GM21367 (cell line): ENCODE results near the gene SNTG2.
"Not testable (repeated sequence)": the region's sequence is repeated elsewhere in the genome, so short reads cannot be mapped to it uniquely, and the experiment has no call there.

Experiments used
- ATAC-seq: cut with Tn5 transposase; IDR thresholded peaks from one replicate; pipeline ENCODE4 v1.9.1; 2021; ENCODE audit not compliant: unreplicated experiment

SNTG2 gene

GRCh38 chr2:1170241-1170640 is 219.6 kb downstream of the SNTG2 start:
- ATAC-seq = no peak

- ATAC-seq = no peak
Observed at GRCh38 chr2:1170711-1171110, 220.1 kb downstream of the SNTG2 start.

GRCh38 chr2:1173528-1173927 is 222.9 kb downstream of the SNTG2 start:
- ATAC-seq = no peak

GRCh38 chr2:1181893-1182292 is 231.2 kb downstream of the SNTG2 start:
- ATAC-seq = no peak

GRCh38 chr2:1183300-1183699 is 232.7 kb downstream of the SNTG2 start:
- ATAC-seq = no peak

GRCh38 chr2:1186421-1186820 is 235.8 kb downstream of the SNTG2 start:
- no peak for ATAC-seq

GRCh38 chr2:1187189-1187588 is 236.5 kb downstream of the SNTG2 start:
- no peak for ATAC-seq

GRCh38 chr2:1192121-1192520 is 241.5 kb downstream of the SNTG2 start:
- ATAC-seq = no peak

- no peak for ATAC-seq
Observed at GRCh38 chr2:1193801-1194200, 243.2 kb downstream of the SNTG2 start.

GRCh38 chr2:1203772-1204171 is 253.1 kb downstream of the SNTG2 start:
- ATAC-seq = no peak

- no peak for ATAC-seq
Observed at GRCh38 chr2:1205853-1206252, 255.2 kb downstream of the SNTG2 start.

GRCh38 chr2:1207962-1208510 is 257.4 kb downstream of the SNTG2 start:
- ATAC-seq = no peak

GRCh38 chr2:1208522-1208921 is 257.9 kb downstream of the SNTG2 start:
- ATAC-seq = no peak

GRCh38 chr2:1209246-1209645 is 258.6 kb downstream of the SNTG2 start:
- ATAC-seq = no peak

- ATAC-seq = no peak
Observed at GRCh38 chr2:1209761-1210160, 259.1 kb downstream of the SNTG2 start.

- no peak for ATAC-seq
Observed at GRCh38 chr2:1210352-1210751, 259.7 kb downstream of the SNTG2 start.

GRCh38 chr2:1219901-1220573 is 269.4 kb downstream of the SNTG2 start:
- no peak for ATAC-seq

GRCh38 chr2:1222056-1222455 is 271.4 kb downstream of the SNTG2 start:
- ATAC-seq = no peak

- no peak for ATAC-seq
Observed at GRCh38 chr2:1223791-1224190, 273.1 kb downstream of the SNTG2 start.

- no peak for ATAC-seq
Observed at GRCh38 chr2:1224901-1225300, 274.3 kb downstream of the SNTG2 start.

GRCh38 chr2:1226766-1227165 is 276.1 kb downstream of the SNTG2 start:
- ATAC-seq = no peak

GRCh38 chr2:1227274-1227900 is 276.7 kb downstream of the SNTG2 start:
- ATAC-seq = no peak

- not testable (repeated sequence) for ATAC-seq
Observed at GRCh38 chr2:1229596-1229995, 278.9 kb downstream of the SNTG2 start.
